ENCODE data around the gene ATF2. TPM values are rescaled to one million over a fixed set of nuclear protein-coding genes. Genes with fewer than 3 reads are reported as not detected.
"Not testable (repeated sequence)": the region's sequence is repeated elsewhere in the genome, so short reads cannot be mapped to it uniquely, and the experiment has no call there.

Gene ATF2
- total and polyA plus RNA-seq, 2 donors (not counting 1 experiment from before 2014, with no cell fraction given), result 52.7 to 64.5 TPM

DNA sequence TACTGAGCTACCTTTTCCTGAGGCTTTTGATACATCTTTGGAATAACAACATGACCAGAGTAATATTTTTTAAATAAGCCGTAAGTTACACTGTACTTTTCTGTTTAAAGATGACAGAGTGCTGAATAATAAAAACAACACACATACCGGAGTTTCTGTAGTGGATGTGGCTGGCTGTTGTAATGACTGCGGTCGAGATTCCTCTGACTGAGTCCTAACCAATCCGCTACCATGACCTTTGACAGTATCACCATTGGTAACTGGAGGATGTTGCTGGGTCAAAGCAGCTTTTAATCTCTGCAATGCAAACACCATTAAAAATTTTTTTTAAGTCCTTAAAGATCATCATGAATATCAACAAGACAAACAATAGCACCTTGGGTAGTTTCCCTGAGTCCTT is 70.7 kb downstream of the ATF2 start:
- H3K9me3 ChIP-seq (ENCODE audit: control insufficient read depth, insufficient read depth, low read depth, low read length), result no peaks in the 10 kb centered on the region
- no peak overlapping the region for H2AFZ ChIP-seq (ENCODE audit: low read length)
- TF ChIP-seq, protein P1, sequence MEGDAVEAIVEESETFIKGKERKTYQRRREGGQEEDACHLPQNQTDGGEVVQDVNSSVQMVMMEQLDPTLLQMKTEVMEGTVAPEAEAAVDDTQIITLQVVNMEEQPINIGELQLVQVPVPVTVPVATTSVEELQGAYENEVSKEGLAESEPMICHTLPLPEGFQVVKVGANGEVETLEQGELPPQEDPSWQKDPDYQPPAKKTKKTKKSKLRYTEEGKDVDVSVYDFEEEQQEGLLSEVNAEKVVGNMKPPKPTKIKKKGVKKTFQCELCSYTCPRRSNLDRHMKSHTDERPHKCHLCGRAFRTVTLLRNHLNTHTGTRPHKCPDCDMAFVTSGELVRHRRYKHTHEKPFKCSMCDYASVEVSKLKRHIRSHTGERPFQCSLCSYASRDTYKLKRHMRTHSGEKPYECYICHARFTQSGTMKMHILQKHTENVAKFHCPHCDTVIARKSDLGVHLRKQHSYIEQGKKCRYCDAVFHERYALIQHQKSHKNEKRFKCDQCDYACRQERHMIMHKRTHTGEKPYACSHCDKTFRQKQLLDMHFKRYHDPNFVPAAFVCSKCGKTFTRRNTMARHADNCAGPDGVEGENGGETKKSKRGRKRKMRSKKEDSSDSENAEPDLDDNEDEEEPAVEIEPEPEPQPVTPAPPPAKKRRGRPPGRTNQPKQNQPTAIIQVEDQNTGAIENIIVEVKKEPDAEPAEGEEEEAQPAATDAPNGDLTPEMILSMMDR (conservative IDR thresholded peaks at IDR 0.05 in 1 of 2, IDR thresholded peaks at IDR 0.05 in 1 of 2; ENCODE audit: low read depth in 1 of 2, low read length in 2 of 2), result no peak
- no peak for TF ChIP-seq EZH2 (IDR thresholded peaks at IDR 0.05; ENCODE audit: low read length, missing control alignments)
- peak; percentile 90 to 91 for DNase-seq (ENCODE audit: low read depth in 2 of 2)
- H3K4me2 ChIP-seq (ENCODE audit: extremely low read depth, insufficient read depth, low read length), result peak overlapping the region; percentile 8
- H3K27ac ChIP-seq (ENCODE audit: insufficient read depth, low read length), result peak overlapping the region; percentile 73
- no peaks in the 10 kb centered on the region for H3K36me3 ChIP-seq (ENCODE audit: control insufficient read depth, insufficient read depth, low read length)
- no peaks in the 10 kb centered on the region for H4K20me1 ChIP-seq (ENCODE audit: control insufficient read depth, extremely low read depth, insufficient read depth, low read length)
- H3K79me2 ChIP-seq (ENCODE audit: control insufficient read depth, insufficient read depth, low read length), result no peaks in the 10 kb centered on the region
- no peak overlapping the region for H3K4me3 ChIP-seq (replicated peaks in 1 of 4; ENCODE audit: control extremely low read depth in 1 of 4, insufficient read depth in 1 of 4, low read depth in 3 of 4, low read length in 4 of 4)
- no peak overlapping the region for H3K9ac ChIP-seq (ENCODE audit: insufficient read depth, low read length)
- H3K27me3 ChIP-seq (ENCODE audit: control insufficient read depth, insufficient read depth, low read length), result no peaks in the 10 kb centered on the region
- peaks cover 9% of the 10 kb centered on the region for H3K4me1 ChIP-seq (ENCODE audit: control insufficient read depth, extremely low read depth, insufficient read depth, low read length)

DNA sequence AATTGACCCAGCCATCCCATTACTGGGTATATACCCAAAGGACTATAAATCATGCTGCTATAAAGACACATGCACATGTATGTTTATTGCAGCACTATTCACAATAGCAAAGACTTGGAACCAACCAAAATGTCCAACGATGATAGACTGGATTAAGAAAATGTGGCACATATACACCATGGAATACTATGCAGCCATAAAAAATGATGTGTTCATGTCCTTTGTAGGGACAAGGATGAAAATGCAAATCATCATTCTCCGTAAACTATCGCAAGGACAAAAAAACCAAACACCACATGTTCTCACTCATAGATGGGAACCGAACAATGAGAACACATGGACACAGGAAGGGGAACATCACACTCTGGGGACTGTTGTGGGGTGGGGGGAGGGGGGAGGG is 83.9 kb downstream of the ATF2 start:
- not testable (repeated sequence) for H3K27me3 ChIP-seq (ENCODE audit: control insufficient read depth, insufficient read depth, low read length); H3K27ac ChIP-seq (ENCODE audit: insufficient read depth, low read length); H3K4me3 ChIP-seq (replicated peaks in 1 of 4; ENCODE audit: control extremely low read depth in 1 of 4, insufficient read depth in 1 of 4, low read depth in 3 of 4, low read length in 4 of 4); H3K36me3 ChIP-seq (ENCODE audit: control insufficient read depth, insufficient read depth, low read length); H3K4me1 ChIP-seq (ENCODE audit: control insufficient read depth, extremely low read depth, insufficient read depth, low read length); H3K79me2 ChIP-seq (ENCODE audit: control insufficient read depth, insufficient read depth, low read length); H3K4me2 ChIP-seq (ENCODE audit: extremely low read depth, insufficient read depth, low read length); H4K20me1 ChIP-seq (ENCODE audit: control insufficient read depth, extremely low read depth, insufficient read depth, low read length); H2AFZ ChIP-seq (ENCODE audit: low read length); H3K9ac ChIP-seq (ENCODE audit: insufficient read depth, low read length); H3K9me3 ChIP-seq (ENCODE audit: control insufficient read depth, insufficient read depth, low read depth, low read length); DNase-seq (ENCODE audit: low read depth in 2 of 2)

GRCh38 chr2:175080479-175080878 is 87.5 kb downstream of the ATF2 start:
- Histone ChIP-seq H3K4me2 (ENCODE audit: extremely low read depth, insufficient read depth, low read length) (no peak overlapping the region), H4K20me1 (ENCODE audit: control insufficient read depth, extremely low read depth, insufficient read depth, low read length) (no peaks in the 10 kb centered on the region), H3K27me3 (ENCODE audit: control insufficient read depth, insufficient read depth, low read length) (no peaks in the 10 kb centered on the region), H3K9me3 (ENCODE audit: control insufficient read depth, insufficient read depth, low read depth, low read length) (no peaks in the 10 kb centered on the region), H3K4me1 (ENCODE audit: control insufficient read depth, extremely low read depth, insufficient read depth, low read length) (no peaks in the 10 kb centered on the region), H3K36me3 (ENCODE audit: control insufficient read depth, insufficient read depth, low read length) (peaks cover 2% of the 10 kb centered on the region), H3K79me2 (ENCODE audit: control insufficient read depth, insufficient read depth, low read length) (no peaks in the 10 kb centered on the region), H3K27ac (ENCODE audit: insufficient read depth, low read length) (no peak overlapping the region), H3K4me3 (replicated peaks in 1 of 4; ENCODE audit: control extremely low read depth in 1 of 4, insufficient read depth in 1 of 4, low read depth in 3 of 4, low read length in 4 of 4) (no peak overlapping the region), H2AFZ (ENCODE audit: low read length) (no peak overlapping the region), H3K9ac (ENCODE audit: insufficient read depth, low read length) (no peak overlapping the region)
- TF ChIP-seq EZH2 (IDR thresholded peaks at IDR 0.05; ENCODE audit: low read length, missing control alignments), result no peak
- TF ChIP-seq, protein P1 (conservative IDR thresholded peaks at IDR 0.05 in 1 of 2, IDR thresholded peaks at IDR 0.05 in 1 of 2; ENCODE audit: low read depth in 1 of 2, low read length in 2 of 2), result no peak
- no peak for DNase-seq (ENCODE audit: low read depth in 2 of 2)
